SIG-M5 (cell line): ENCODE measurements around the gene ZNF398.
"Not testable (repeated sequence)": the region's sequence is repeated elsewhere in the genome, so short reads cannot be mapped to it uniquely, and the experiment has no call there.

Experiments used
- DNase-seq: peaks from one replicate; lab custom pipeline; 2025; lab: John Stamatoyannopoulos, UW

Gene ZNF398, protein sequence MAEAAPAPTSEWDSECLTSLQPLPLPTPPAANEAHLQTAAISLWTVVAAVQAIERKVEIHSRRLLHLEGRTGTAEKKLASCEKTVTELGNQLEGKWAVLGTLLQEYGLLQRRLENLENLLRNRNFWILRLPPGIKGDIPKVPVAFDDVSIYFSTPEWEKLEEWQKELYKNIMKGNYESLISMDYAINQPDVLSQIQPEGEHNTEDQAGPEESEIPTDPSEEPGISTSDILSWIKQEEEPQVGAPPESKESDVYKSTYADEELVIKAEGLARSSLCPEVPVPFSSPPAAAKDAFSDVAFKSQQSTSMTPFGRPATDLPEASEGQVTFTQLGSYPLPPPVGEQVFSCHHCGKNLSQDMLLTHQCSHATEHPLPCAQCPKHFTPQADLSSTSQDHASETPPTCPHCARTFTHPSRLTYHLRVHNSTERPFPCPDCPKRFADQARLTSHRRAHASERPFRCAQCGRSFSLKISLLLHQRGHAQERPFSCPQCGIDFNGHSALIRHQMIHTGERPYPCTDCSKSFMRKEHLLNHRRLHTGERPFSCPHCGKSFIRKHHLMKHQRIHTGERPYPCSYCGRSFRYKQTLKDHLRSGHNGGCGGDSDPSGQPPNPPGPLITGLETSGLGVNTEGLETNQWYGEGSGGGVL

GRCh38 chr7:149147072-149147751 lies at the start of gene ZNF398:
Gene ZNF398 (plus strand): TSS chr7:149147453. CDS start chr7:149147743, 290 bp downstream.
- DNase-seq: peak; percentile 76

GRCh38 chr7:149099058-149099457 lies 48.2 kb upstream of the ZNF398 start:
- DNase-seq: no peak

DNA sequence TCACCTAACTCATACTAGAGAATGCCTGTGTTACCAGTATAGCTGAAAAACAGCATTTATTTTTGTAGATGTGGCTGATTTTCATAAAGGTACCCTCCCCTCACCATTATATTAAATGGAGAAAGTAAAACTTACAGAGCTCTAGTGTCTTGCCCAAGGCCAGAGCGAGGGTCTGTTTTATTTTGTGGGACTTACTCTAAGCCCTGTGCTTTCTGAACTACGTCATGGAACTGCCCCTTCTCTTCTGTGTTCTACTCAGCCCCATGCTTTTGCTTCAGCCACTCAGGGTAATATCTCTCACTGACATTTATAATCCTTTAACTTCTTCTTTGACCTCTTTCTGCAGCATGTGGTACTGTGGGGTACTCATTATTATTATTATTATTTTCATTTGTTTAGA lies 46.4 kb upstream of the ZNF398 start:
- DNase-seq: no peak

- no peak for DNase-seq
Observed at GRCh38 chr7:149102666-149103065, 44.6 kb upstream of the ZNF398 start.

DNA sequence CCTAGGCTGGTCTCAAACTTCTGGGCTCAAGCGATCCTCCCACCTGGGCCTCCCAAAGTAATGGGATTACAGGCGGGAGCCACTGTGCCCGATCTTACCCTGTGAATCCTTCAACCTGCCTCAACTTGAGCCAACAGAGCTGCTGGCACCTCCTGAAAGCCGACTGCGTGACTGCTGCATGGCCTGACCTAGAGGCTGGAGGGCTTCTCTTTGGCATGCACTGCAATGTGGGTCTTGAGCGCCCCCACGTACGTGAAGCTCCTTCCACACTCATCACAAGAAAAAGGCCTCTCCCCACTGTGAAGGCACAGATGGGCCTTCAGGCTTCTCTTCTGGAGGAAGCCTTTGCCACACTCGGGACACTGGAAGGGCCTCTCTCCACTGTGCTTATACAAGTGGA lies 43.8 kb upstream of the ZNF398 start:
- DNase-seq: no peak

GRCh38 chr7:149104214-149104613 lies 43.0 kb upstream of the ZNF398 start:
- no peak for DNase-seq

DNA sequence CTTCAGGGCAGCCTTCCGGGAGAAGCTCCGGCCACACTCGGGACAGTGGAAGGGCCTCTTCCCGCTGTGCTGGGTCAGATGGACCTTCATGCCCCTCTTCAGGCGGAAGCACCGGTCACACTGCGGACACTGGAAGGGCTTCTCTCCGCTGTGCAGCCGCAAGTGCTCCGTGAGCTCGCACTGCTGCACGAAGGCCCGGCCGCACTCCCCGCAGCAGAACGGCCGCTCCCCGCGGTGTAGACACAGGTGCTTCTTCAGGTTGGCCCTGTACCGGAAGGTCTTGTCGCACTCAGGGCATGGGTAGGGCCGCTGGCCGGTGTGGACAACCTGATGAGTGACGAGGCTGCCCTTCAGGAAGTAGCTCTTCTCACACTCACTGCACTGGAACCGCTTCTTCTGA lies 42.5 kb upstream of the ZNF398 start:
- DNase-seq: no peak

DNA sequence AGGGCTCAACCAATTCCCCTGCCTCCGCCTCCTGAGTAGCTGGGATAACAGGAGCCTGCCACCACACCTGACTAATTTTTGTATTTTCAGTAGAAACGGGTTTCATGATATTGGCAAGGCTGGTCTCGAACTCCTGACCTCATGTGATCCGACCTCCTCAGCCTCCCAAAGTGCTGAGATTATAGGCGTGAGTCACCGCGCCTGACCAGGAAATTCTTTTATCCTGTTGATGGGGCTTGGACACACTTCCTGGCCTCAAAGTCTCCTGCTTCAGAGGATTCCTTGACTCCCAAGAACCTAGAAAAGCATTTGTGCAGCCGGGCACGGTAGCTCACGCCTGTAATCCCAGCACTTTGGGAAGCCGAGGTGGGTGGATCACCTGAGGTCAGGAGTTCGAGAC lies 37.3 kb upstream of the ZNF398 start:
- no peak for DNase-seq

DNA sequence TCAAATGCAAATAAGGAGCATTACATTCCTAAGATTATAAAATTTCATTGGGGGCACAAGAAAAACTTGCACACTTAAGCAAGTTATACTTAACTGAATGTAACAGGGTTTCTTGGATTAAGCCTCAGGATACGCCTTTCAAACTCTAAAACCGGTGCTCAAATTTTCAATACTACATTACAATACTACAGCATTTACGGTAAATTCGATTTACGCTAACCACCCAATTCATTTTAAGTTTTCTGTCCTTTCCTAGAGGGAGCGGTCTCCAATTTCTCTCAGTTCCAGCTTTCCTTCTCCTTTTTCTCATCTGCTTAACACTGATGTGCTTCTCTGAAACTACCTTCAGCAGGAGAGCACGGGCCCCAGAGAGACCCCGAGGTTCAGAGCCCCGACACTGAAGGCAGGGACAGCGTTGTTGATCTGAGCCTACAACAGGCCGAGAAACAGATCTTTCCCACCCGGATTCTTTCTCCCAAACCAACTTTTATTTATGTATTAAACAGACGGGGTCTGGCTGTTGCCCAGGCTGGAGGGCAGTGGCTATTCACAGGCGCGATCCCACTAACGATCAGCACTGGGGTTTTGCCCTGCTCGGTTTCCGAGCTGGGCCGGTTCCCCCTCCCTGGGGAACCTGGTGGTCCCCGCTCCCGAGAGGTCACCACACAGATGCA lies 21.9 kb upstream of the ZNF398 start:
- DNase-seq: no peak

- DNase-seq: peak; percentile 8
Observed at GRCh38 chr7:149125863-149126661, 21.2 kb upstream of the ZNF398 start, which contains the start of gene ZNF425. Gene ZNF425 (minus strand): TSS chr7:149126324. CDS start chr7:149126213, 111 bp downstream.

GRCh38 chr7:149126662-149127266 lies 20.5 kb upstream of the ZNF398 start:
- DNase-seq: no peak

- no peak for DNase-seq
Observed at GRCh38 chr7:149130572-149131198, 16.6 kb upstream of the ZNF398 start.

DNA sequence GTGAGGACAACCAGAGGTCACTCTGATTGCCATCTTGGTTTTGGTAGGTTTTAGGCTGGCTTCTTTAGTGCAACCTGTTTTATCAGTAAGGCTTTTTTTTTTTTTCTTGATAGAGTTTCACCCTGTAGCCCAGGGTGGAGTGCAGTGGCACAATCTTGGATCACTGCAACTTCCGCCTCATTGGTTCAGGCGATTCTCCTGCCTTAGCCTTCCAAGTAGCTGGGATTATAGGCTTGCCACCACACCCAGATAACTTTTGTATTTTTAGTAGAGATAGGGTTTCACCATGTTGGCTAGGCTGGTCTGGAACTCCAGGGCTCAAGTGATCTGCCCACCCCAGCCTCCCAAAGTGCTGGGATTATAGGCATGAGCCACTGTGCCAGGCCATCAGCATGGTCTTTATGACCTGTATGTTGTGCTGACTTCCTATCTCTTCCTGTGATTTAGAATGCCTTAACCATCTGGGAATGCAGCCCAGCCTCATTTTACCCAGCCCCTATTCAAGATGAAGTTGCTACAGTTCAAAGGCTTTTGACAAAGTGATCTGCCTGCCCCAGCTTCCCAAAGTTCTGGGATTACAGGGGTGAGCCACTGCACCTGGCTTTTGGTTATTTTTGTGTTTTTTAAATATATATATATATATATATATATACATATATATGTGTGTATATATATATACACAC lies 14.1 kb upstream of the ZNF398 start:
- no peak for DNase-seq

DNA sequence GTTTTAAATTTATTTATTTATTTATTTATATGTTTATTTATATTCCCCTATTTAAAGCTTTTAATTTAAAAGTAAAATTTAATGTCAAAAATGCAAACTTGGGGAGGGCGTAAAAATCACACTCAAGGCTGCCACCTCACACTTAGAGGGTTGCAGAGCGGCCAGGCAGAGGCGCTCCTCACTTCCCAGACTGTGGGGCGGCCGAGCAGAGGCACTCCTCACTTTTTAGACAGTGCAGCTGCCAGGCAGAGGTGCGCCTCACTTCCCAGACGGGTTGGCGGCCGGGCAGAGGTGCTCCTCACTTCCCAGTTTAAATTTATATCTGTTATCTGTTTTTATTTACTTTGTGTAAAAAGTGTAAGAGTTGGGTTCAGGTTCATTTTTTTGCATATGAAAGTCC lies 11.1 kb upstream of the ZNF398 start:
- no peak for DNase-seq

GRCh38 chr7:149140831-149141230 lies 6.4 kb upstream of the ZNF398 start:
- no peak for DNase-seq

GRCh38 chr7:149141893-149142292 lies 5.4 kb upstream of the ZNF398 start:
- DNase-seq: no peak

- DNase-seq: not testable (repeated sequence)
Observed at GRCh38 chr7:149144436-149144922, 2.8 kb upstream of the ZNF398 start.

GRCh38 chr7:149145031-149145845 lies 2.0 kb upstream of the ZNF398 start:
- no peak for DNase-seq
